ENCODE results near the gene PON3.

DNA sequence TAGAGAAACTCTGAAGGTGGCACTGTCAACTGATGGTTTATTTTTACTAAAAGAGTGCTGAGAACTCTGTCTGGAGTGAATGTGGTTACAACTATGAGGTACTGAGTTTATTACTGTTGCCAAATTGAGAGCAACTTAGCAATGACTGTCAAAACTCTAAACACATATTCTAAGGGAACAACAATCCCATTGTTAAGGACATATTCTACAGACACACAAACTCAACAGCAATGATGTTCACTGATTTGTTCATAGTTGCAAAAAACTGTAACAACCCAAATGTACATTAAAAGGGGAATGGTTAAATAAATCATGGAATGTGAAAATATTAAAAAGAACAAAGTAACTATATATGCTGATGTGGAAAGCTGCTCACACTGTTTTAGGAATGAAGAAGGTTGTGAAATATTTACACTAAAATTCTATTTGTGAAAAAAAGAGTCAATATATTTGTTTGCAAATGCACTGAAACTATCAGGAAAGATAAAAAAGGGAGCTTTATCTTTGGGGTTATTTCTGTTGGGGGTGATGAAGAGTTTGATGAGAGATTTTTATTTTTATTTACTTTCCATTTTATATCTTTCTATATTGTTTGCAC lies 25.8 kb upstream of the PON3 start:
- TF ChIP-seq, protein P1, sequence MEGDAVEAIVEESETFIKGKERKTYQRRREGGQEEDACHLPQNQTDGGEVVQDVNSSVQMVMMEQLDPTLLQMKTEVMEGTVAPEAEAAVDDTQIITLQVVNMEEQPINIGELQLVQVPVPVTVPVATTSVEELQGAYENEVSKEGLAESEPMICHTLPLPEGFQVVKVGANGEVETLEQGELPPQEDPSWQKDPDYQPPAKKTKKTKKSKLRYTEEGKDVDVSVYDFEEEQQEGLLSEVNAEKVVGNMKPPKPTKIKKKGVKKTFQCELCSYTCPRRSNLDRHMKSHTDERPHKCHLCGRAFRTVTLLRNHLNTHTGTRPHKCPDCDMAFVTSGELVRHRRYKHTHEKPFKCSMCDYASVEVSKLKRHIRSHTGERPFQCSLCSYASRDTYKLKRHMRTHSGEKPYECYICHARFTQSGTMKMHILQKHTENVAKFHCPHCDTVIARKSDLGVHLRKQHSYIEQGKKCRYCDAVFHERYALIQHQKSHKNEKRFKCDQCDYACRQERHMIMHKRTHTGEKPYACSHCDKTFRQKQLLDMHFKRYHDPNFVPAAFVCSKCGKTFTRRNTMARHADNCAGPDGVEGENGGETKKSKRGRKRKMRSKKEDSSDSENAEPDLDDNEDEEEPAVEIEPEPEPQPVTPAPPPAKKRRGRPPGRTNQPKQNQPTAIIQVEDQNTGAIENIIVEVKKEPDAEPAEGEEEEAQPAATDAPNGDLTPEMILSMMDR (IDR thresholded peaks at IDR 0.05) = no peak
- no peak for TF ChIP-seq POLR2A (IDR thresholded peaks at IDR 0.05)
